Activated CD4-positive, alpha-beta T cell treated with anti-CD3 and anti-CD28 coated beads for 1 hour (primary cell): Measurements from ENCODE around the gene MIAT.

ENCODE experiments used
- DNase-seq: peaks from one replicate; pipeline ENCODE4 v3.0.0-alpha.2; 2020

MIAT gene

GRCh38 chr22:26670459-26670858 is 13.1 kb downstream of the MIAT start:
- DNase-seq = no peak

GRCh38 chr22:26671317-26672059 is 14.1 kb downstream of the MIAT start:
- peak; percentile 60 for DNase-seq

GRCh38 chr22:26672060-26672471 is 14.7 kb downstream of the MIAT start:
- peak; percentile 13 for DNase-seq

GRCh38 chr22:26672590-26673468 is 15.4 kb downstream of the MIAT start:
- peak; percentile 87 for DNase-seq

GRCh38 chr22:26673486-26673885 is 16.1 kb downstream of the MIAT start:
- DNase-seq = peak; percentile 19

GRCh38 chr22:26674211-26675190 is 17.1 kb downstream of the MIAT start:
- DNase-seq = no peak

- no peak for DNase-seq
These were observed 18.4 kb downstream of the MIAT start for GRCh38 chr22:26675687-26676268.

GRCh38 chr22:26677217-26677616 is 19.8 kb downstream of the MIAT start:
- no peak for DNase-seq

- peak; percentile 54 for DNase-seq
These were observed 21.7 kb downstream of the MIAT start for GRCh38 chr22:26679003-26679629.

GRCh38 chr22:26680485-26680884 is 23.1 kb downstream of the MIAT start:
- no peak for DNase-seq

- DNase-seq = no peak
These were observed 24.0 kb downstream of the MIAT start for GRCh38 chr22:26681395-26681821.

- no peak for DNase-seq
These were observed 26.8 kb downstream of the MIAT start for GRCh38 chr22:26684168-26684567.

GRCh38 chr22:26685601-26686000 is 28.2 kb downstream of the MIAT start:
- no peak for DNase-seq

GRCh38 chr22:26687439-26687838 is 30.1 kb downstream of the MIAT start:
- no peak for DNase-seq

GRCh38 chr22:26689513-26690301 is 32.3 kb downstream of the MIAT start:
- no peak for DNase-seq

GRCh38 chr22:26690654-26691376 is 33.4 kb downstream of the MIAT start:
- DNase-seq = no peak

- DNase-seq = no peak
These were observed 34.0 kb downstream of the MIAT start for GRCh38 chr22:26691377-26691716.

- DNase-seq = no peak
These were observed 34.8 kb downstream of the MIAT start for GRCh38 chr22:26692215-26692614.

- DNase-seq = no peak
These were observed 39.8 kb downstream of the MIAT start for GRCh38 chr22:26697151-26697550.

GRCh38 chr22:26700462-26700861 is 43.1 kb downstream of the MIAT start:
- DNase-seq = no peak
